ENCODE results near the gene MOXD1. TPM values are rescaled to one million over a fixed set of nuclear protein-coding genes. Genes with fewer than 3 reads are reported as not detected.
A peak's percentile ranks its signal among the peaks of the same experiment; 100 is the strongest.
"Not testable (repeated sequence)": the region's sequence is repeated elsewhere in the genome, so short reads cannot be mapped to it uniquely, and the experiment has no call there.

The MOXD1 gene
- total and polyA plus RNA-seq, 3 experiments from 2014 or later, result 0.25 TPM; not detected in 2

GRCh38 chr6:132279592-132280139 is 121.6 kb downstream of the MOXD1 start:
- no peaks in the 10 kb centered on the region for H3K36me3 Mint-ChIP-seq
- no peaks in the 10 kb centered on the region for H3K4me1 ChIP-seq (ENCODE audit: insufficient read depth, low read length)
- peaks cover 9 to 39% of the 10 kb centered on the region in 2 donors for H3K27me3 Mint-ChIP-seq
- H3K9me3 Mint-ChIP-seq, result peaks cover 0 to 2% (median 0%) of the 10 kb centered on the region in 5 donors
- ChIA-PET POLR2A (no interaction called here), CTCF (interaction anchor here (0.7 to 3.5 kb wide), 42 partner anchors 10 to 1818 kb away, joined by 3 to 83 read pairs (median 4); partner anchors contain the start of gene STX7)
- peak overlapping the region in 6 of 7 donors; percentile 74 to 89 (median 81) for H3K4me3 Mint-ChIP-seq
- peak; percentile 45 to 72 (median 65) for DNase-seq
- peaks cover 0 to 4% (median 0%) of the 10 kb centered on the region in 3 donors for H3K4me1 Mint-ChIP-seq
- H3K4me3 ChIP-seq (ENCODE audit: low read length), result peak overlapping the region; percentile 54
- H3K27ac ChIP-seq (ENCODE audit: low read depth, low read length), result no peak overlapping the region
- no peaks in the 10 kb centered on the region for H3K9me3 ChIP-seq (ENCODE audit: low read length)
- no peaks in the 10 kb centered on the region for H3K36me3 ChIP-seq (ENCODE audit: insufficient read depth, low read length)
- no peaks in the 10 kb centered on the region for H3K27me3 ChIP-seq (ENCODE audit: insufficient read depth, low read length, poor library complexity, severe bottlenecking)
- peak overlapping the region in 2 of 8 donors; percentile 31 to 58 for H3K27ac Mint-ChIP-seq

GRCh38 chr6:132275066-132275970 is 126.0 kb downstream of the MOXD1 start:
- H3K36me3 Mint-ChIP-seq, result no peaks in the 10 kb centered on the region
- ChIA-PET POLR2A (no interaction called here), CTCF (no interaction called here)
- Histone ChIP-seq H3K4me1 (ENCODE audit: insufficient read depth, low read length) (no peaks in the 10 kb centered on the region), H3K9me3 (ENCODE audit: low read length) (no peaks in the 10 kb centered on the region), H3K36me3 (ENCODE audit: insufficient read depth, low read length) (no peaks in the 10 kb centered on the region), H3K4me3 (ENCODE audit: low read length) (no peak overlapping the region), H3K27ac (ENCODE audit: low read depth, low read length) (no peak overlapping the region), H3K27me3 (ENCODE audit: insufficient read depth, low read length, poor library complexity, severe bottlenecking) (no peaks in the 10 kb centered on the region)
- H3K27ac Mint-ChIP-seq, result peak overlapping the region in 1 of 8 donors; percentile 69
- peaks cover 0 to 4% (median 0%) of the 10 kb centered on the region in 3 donors for H3K4me1 Mint-ChIP-seq
- H3K9me3 Mint-ChIP-seq, result peaks cover 0 to 2% (median 0%) of the 10 kb centered on the region in 5 donors
- H3K4me3 Mint-ChIP-seq, result peak overlapping the region in 1 of 7 donors; percentile 11
- DNase-seq, result no peak
- H3K27me3 Mint-ChIP-seq, result peaks cover 11 to 45% of the 10 kb centered on the region in 2 donors

GRCh38 chr6:132272776-132273175 is 128.5 kb downstream of the MOXD1 start:
- POLR2A ChIA-PET, result no interaction called here
- Mint-ChIP-seq H3K9me3 (peaks cover 0 to 2% (median 0%) of the 10 kb centered on the region in 5 donors), H3K27me3 (peaks cover 13 to 45% of the 10 kb centered on the region in 2 donors), H3K36me3 (no peaks in the 10 kb centered on the region), H3K4me3 (no peak overlapping the region), H3K27ac (no peak overlapping the region), H3K4me1 (no peaks in the 10 kb centered on the region)
- DNase-seq, result no peak
- Histone ChIP-seq H3K27ac (ENCODE audit: low read depth, low read length) (no peak overlapping the region), H3K27me3 (ENCODE audit: insufficient read depth, low read length, poor library complexity, severe bottlenecking) (no peaks in the 10 kb centered on the region), H3K9me3 (ENCODE audit: low read length) (no peaks in the 10 kb centered on the region), H3K36me3 (ENCODE audit: insufficient read depth, low read length) (no peaks in the 10 kb centered on the region), H3K4me1 (ENCODE audit: insufficient read depth, low read length) (no peaks in the 10 kb centered on the region), H3K4me3 (ENCODE audit: low read length) (no peak overlapping the region)
- CTCF ChIA-PET, result interaction anchor here (0.9 to 1.0 kb wide), 3 partner anchors 15 to 64 kb away, joined by 3 read pairs; no protein-coding TSS in a partner anchor

GRCh38 chr6:132270726-132271402 is 130.4 kb downstream of the MOXD1 start:
- Histone ChIP-seq H3K4me1 (ENCODE audit: insufficient read depth, low read length) (no peaks in the 10 kb centered on the region), H3K36me3 (ENCODE audit: insufficient read depth, low read length) (no peaks in the 10 kb centered on the region), H3K9me3 (ENCODE audit: low read length) (no peaks in the 10 kb centered on the region), H3K4me3 (ENCODE audit: low read length) (no peak overlapping the region), H3K27me3 (ENCODE audit: insufficient read depth, low read length, poor library complexity, severe bottlenecking) (no peaks in the 10 kb centered on the region), H3K27ac (ENCODE audit: low read depth, low read length) (no peak overlapping the region)
- H3K9me3 Mint-ChIP-seq, result peaks cover 0 to 2% (median 0%) of the 10 kb centered on the region in 5 donors
- ChIA-PET CTCF (interaction anchor here (6.6 kb wide), 1 partner anchor 8 kb away, joined by 62 read pairs; no protein-coding TSS in a partner anchor), POLR2A (no interaction called here)
- no peak overlapping the region for H3K27ac Mint-ChIP-seq
- no peak for DNase-seq
- peaks cover 10 to 36% of the 10 kb centered on the region in 2 donors for H3K27me3 Mint-ChIP-seq
- no peak overlapping the region for H3K4me3 Mint-ChIP-seq
- no peaks in the 10 kb centered on the region for H3K36me3 Mint-ChIP-seq
- no peaks in the 10 kb centered on the region for H3K4me1 Mint-ChIP-seq

- H3K27me3 Mint-ChIP-seq, result peaks cover 7 to 24% of the 10 kb centered on the region in 2 donors
- H3K4me1 ChIP-seq (ENCODE audit: insufficient read depth, low read length); DNase-seq; H3K36me3 Mint-ChIP-seq; H3K4me1 Mint-ChIP-seq; H3K36me3 ChIP-seq (ENCODE audit: insufficient read depth, low read length); H3K9me3 Mint-ChIP-seq; POLR2A ChIA-PET; H3K27ac ChIP-seq (ENCODE audit: low read depth, low read length); H3K4me3 Mint-ChIP-seq; H3K27ac Mint-ChIP-seq; H3K9me3 ChIP-seq (ENCODE audit: low read length); H3K27me3 ChIP-seq (ENCODE audit: insufficient read depth, low read length, poor library complexity, severe bottlenecking); H3K4me3 ChIP-seq (ENCODE audit: low read length): not testable (repeated sequence)
- CTCF ChIA-PET, result interaction anchor here (6.6 kb wide), 1 partner anchor 10 kb away, joined by 62 read pairs; no protein-coding TSS in a partner anchor
These were observed 132.6 kb downstream of the MOXD1 start for GRCh38 chr6:132268666-132269065.

GRCh38 chr6:132268209-132268608 is 133.1 kb downstream of the MOXD1 start:
- Mint-ChIP-seq H3K4me1 (no peaks in the 10 kb centered on the region), H3K4me3 (no peak overlapping the region), H3K27me3 (peaks cover 7 to 24% of the 10 kb centered on the region in 2 donors), H3K27ac (no peak overlapping the region), H3K9me3 (no peaks in the 10 kb centered on the region), H3K36me3 (no peaks in the 10 kb centered on the region)
- no peak for DNase-seq
- Histone ChIP-seq H3K36me3 (ENCODE audit: insufficient read depth, low read length) (no peaks in the 10 kb centered on the region), H3K4me3 (ENCODE audit: low read length) (no peak overlapping the region), H3K27me3 (ENCODE audit: insufficient read depth, low read length, poor library complexity, severe bottlenecking) (no peaks in the 10 kb centered on the region), H3K27ac (ENCODE audit: low read depth, low read length) (no peak overlapping the region), H3K4me1 (ENCODE audit: insufficient read depth, low read length) (no peaks in the 10 kb centered on the region), H3K9me3 (ENCODE audit: low read length) (no peaks in the 10 kb centered on the region)
- ChIA-PET CTCF (interaction anchor here (1.0 to 6.6 kb wide), 2 partner anchors 9 to 11 kb away, joined by 3 to 62 read pairs; no protein-coding TSS in a partner anchor), POLR2A (no interaction called here)

- no peak for DNase-seq
- H3K27me3 Mint-ChIP-seq, result peaks cover 5 to 8% of the 10 kb centered on the region in 2 donors
- POLR2A ChIA-PET, result no interaction called here
- H3K9me3 ChIP-seq (ENCODE audit: low read length), result no peaks in the 10 kb centered on the region
- H3K4me1 Mint-ChIP-seq, result no peaks in the 10 kb centered on the region
- no peaks in the 10 kb centered on the region for H3K27me3 ChIP-seq (ENCODE audit: insufficient read depth, low read length, poor library complexity, severe bottlenecking)
- no peaks in the 10 kb centered on the region for H3K9me3 Mint-ChIP-seq
- H3K36me3 Mint-ChIP-seq, result no peaks in the 10 kb centered on the region
- CTCF ChIA-PET, result interaction anchor here (6.6 kb wide), 1 partner anchor 14 kb away, joined by 62 read pairs; no protein-coding TSS in a partner anchor
- H3K4me3 ChIP-seq (ENCODE audit: low read length), result no peak overlapping the region
- H3K4me3 Mint-ChIP-seq, result no peak overlapping the region
- no peaks in the 10 kb centered on the region for H3K4me1 ChIP-seq (ENCODE audit: insufficient read depth, low read length)
- H3K36me3 ChIP-seq (ENCODE audit: insufficient read depth, low read length), result no peaks in the 10 kb centered on the region
- H3K27ac ChIP-seq (ENCODE audit: low read depth, low read length), result no peak overlapping the region
- no peak overlapping the region for H3K27ac Mint-ChIP-seq
These were observed 135.7 kb downstream of the MOXD1 start for GRCh38 chr6:132265451-132266097.

All from CD8-positive, alpha-beta memory T cell (primary cell).